GM12872 (cell line): ENCODE results near the gene ZNF550.

Source experiments
- CTCF ChIP-seq: IDR thresholded peaks from 3 replicates; pipeline ENCODE4 v1.5.1; 2011; ENCODE audit warnings: low read depth, mild to moderate bottlenecking, low read length, moderate library complexity; ENCODE audit not compliant: insufficient read depth

Gene ZNF550

GRCh38 chr19:57578487-57579205 is 19.0 kb upstream of the ZNF550 start, which contains the start of gene ZNF416:
ZNF416 (minus strand) TSS chr19:57578911; CDS start chr19:57578704, 207 bp downstream.
- TF ChIP-seq CTCF: no peak; the same call in 2 of the 3 replicates

- no peak for TF ChIP-seq CTCF
Observed at GRCh38 chr19:57576661-57577060, 17.0 kb upstream of the ZNF550 start.

GRCh38 chr19:57572415-57572947 is 12.8 kb upstream of the ZNF550 start:
- no peak for TF ChIP-seq CTCF

- no peak for TF ChIP-seq CTCF
Observed at GRCh38 chr19:57570707-57571106, 11.0 kb upstream of the ZNF550 start.

- TF ChIP-seq CTCF: no peak
Observed at GRCh38 chr19:57566396-57567265, 7.0 kb upstream of the ZNF550 start.

GRCh38 chr19:57563547-57563946 is 3.9 kb upstream of the ZNF550 start:
- TF ChIP-seq CTCF: no peak

GRCh38 chr19:57560049-57560491 is 407 bp upstream of the ZNF550 start:
- no peak for TF ChIP-seq CTCF
